Activated CD4-positive, alpha-beta T cell treated with anti-CD3 and anti-CD28 coated beads, Interleukin-2, amount 50 U/mL, for 48 hours (primary cell): ENCODE data around the gene LRRC23.
"Not testable (repeated sequence)": the region's sequence is repeated elsewhere in the genome, so short reads cannot be mapped to it uniquely, and the experiment has no call there.

ENCODE experiments used
- DNase-seq, 2 experiments: peaks; one replicate each; pipeline ENCODE4 v3.0.0-alpha.2; 2020

The LRRC23 gene, protein sequence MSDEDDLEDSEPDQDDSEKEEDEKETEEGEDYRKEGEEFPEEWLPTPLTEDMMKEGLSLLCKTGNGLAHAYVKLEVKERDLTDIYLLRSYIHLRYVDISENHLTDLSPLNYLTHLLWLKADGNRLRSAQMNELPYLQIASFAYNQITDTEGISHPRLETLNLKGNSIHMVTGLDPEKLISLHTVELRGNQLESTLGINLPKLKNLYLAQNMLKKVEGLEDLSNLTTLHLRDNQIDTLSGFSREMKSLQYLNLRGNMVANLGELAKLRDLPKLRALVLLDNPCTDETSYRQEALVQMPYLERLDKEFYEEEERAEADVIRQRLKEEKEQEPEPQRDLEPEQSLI

GRCh38 chr12:6904280-6905276, at the start of gene LRRC23:
Gene LRRC23 (plus strand): TSS chr12:6904822. CDS start chr12:6905634, 812 bp downstream.
- peak; percentile 99 for DNase-seq

DNA sequence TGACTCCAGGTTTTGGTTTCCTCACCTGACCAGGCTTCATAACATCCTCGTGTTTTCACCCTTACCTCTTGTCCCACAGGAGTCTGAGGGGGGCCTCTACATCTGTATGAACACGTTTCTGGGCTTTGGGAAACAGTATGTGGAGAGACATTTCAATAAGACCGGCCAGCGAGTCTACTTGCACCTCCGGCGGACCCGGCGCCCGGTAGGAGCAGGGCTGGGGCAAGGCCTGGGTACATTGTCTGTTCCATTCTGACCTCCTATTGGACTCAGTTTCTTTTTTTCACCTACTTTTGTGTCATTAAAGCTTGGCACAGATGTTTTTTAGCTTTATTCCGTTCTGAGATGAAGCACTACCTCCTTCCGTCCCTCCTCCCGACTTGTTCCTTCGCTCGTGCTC, 49.3 kb upstream of the LRRC23 start:
- DNase-seq: no peak

DNA sequence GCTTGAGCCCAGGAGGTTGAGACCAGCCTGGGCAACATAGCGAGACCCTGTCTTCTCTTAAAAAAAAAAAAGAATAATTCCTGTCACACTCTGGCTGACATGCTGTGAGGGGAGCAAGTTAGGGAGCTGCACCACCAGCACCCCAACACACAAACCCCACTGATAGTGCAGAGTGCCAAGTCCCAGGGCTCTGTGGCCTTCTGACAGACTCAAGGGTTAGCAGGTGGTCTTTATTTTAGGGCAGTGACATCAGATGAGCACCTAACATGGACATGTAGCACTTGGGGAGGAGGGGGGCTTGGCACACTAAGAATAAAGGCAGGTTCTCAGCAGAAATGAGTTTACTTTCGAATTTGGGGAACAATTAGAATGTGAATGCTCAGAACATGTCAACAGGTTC, 45.8 kb upstream of the LRRC23 start:
- DNase-seq: no peak

DNA sequence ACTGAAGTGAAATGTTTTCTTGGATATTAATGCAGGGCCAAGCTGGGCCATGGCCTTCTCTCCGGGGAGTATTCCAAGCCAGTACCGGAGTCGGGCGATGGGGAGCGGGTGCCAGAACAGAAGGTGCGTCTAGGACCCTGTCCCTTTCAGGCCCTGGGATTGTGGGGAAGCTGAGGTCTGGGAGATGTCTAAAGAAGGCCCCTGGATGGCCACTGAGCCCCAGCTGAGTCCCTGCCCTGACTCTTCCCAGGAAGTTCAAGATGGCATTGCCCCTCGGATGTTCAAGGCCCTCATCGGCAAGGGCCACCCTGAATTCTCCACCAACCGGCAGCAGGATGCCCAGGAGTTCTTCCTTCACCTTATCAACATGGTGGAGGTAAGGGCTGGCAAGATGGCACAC, 44.5 kb upstream of the LRRC23 start:
- no peak for DNase-seq

DNA sequence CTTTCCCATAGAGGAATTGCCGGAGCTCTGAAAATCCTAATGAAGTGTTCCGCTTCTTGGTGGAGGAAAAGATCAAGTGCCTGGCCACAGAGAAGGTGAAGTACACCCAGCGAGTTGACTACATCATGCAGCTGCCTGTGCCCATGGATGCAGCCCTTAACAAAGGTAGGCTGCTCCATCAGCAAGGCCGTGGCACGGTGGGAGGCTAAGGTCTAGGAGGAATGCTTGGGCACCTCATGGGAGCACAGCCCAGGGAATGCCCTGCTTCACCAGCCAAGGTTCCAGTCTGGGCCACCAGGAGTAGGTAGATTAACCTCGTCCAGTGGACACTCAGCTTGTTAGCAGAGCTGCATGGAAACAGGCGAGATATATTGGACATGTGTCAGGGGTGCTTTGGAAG, 43.7 kb upstream of the LRRC23 start:
- DNase-seq: no peak

DNA sequence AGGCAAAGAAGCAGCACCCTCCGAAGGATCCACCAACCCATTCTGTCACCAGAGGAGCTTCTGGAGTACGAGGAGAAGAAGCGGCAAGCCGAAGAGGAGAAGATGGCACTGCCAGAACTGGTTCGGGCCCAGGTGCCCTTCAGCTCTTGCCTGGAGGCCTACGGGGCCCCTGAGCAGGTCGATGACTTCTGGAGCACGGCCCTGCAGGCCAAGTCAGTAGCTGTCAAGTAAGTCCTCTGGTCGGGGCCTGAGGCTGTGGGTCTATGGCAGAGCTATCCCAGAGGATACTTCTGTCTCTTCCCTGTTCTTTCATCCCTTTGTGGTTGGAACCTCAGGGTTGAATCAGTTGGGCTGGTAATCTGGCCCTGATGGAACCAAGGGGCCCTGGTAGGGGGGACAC, 43.2 kb upstream of the LRRC23 start:
- no peak for DNase-seq

GRCh38 chr12:6863033-6863432, 41.6 kb upstream of the LRRC23 start:
- no peak for DNase-seq

DNA sequence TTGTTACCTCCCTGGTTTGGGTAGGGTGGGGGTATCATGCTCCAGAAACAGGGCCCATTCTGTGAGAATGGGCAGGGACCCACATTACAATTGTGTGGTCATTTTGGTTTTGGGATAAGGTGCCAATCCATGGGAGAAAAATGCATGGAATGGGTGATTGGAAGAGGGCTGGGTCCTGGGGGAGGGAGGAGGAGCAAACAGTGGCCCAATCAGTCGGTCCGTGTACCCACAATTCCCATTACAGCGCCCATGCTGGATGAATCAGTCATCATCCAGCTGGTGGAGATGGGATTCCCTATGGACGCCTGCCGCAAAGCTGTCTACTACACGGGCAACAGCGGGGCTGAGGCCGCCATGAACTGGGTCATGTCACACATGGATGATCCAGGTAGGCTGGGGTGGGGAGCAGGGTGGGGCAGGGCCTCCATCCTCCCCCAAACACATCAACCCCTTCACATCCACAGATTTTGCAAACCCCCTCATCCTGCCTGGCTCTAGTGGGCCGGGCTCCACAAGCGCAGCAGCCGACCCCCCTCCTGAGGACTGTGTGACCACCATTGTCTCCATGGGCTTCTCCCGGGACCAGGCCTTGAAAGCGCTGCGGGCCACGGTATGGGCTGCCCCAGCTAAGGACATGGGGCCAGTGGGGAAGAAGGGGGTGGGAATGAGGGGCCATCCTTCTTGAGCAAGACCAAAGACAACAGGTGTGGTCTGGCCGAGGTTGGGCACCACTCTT, 40.9 kb upstream of the LRRC23 start:
- no peak for DNase-seq

DNA sequence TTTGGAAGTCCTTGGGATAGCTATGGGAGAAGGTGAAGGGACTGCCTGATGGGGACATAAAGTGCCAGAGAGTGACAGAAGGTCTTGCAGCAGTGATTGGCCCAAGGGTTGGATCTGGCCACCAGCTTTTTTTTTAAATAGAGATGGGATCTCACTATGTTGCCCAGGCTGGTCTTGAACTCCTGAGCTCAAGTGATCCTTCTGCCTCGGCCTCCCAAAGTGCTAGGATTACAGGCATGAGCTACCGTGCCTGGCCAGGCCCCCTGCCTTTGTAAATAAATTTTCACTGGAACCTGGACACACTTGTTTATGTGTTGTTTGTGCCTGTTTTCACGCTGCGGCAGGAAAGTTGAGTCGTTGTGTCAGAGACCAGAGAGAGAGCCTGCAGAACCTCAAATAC, 39.3 kb upstream of the LRRC23 start:
- DNase-seq: not testable (repeated sequence)

GRCh38 chr12:6866163-6866919, 38.3 kb upstream of the LRRC23 start:
- no peak for DNase-seq

GRCh38 chr12:6866920-6867412, 37.7 kb upstream of the LRRC23 start:
- DNase-seq: no peak

DNA sequence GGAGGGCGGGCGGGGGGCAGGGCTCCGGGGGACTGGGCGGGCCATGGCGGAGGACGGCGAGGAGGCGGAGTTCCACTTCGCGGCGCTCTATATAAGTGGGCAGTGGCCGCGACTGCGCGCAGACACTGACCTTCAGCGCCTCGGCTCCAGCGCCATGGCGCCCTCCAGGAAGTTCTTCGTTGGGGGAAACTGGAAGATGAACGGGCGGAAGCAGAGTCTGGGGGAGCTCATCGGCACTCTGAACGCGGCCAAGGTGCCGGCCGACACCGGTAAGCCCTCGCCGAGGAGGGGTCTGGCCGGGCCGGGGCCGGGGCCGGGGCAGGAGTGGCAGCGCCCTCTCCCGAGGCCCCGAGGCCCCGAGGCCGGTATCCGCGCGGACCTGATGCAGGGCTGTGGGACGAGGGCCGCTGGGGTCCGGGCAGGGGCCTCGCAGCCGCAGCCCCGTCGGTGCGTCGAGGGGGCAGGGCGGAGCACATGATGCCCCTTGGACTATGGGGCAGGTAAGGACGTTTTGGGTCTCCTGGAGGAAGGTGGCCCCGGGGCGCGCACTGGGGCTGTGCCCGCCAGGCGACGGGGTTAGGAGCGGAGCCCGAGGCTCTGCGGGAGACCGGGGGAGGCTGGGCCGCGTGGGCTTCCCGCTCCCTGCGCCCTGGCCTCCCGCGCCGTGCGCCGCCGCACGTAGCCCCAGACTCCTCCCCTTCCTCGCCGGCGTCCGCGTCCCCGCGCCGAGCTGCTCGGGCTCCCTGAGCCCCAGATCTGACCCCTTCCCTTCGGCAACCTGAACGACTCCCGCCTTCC, 37.0 kb upstream of the LRRC23 start, which contains the start of gene TPI1:
TPI1 (plus strand) TSS at position 119 of the 798 bp plus-strand sequence; CDS start at position 155, 36 bp downstream.
- DNase-seq: peak; percentile 81 to 84

GRCh38 chr12:6868211-6869048, 36.2 kb upstream of the LRRC23 start:
- peak; percentile 15 to 21 for DNase-seq

DNA sequence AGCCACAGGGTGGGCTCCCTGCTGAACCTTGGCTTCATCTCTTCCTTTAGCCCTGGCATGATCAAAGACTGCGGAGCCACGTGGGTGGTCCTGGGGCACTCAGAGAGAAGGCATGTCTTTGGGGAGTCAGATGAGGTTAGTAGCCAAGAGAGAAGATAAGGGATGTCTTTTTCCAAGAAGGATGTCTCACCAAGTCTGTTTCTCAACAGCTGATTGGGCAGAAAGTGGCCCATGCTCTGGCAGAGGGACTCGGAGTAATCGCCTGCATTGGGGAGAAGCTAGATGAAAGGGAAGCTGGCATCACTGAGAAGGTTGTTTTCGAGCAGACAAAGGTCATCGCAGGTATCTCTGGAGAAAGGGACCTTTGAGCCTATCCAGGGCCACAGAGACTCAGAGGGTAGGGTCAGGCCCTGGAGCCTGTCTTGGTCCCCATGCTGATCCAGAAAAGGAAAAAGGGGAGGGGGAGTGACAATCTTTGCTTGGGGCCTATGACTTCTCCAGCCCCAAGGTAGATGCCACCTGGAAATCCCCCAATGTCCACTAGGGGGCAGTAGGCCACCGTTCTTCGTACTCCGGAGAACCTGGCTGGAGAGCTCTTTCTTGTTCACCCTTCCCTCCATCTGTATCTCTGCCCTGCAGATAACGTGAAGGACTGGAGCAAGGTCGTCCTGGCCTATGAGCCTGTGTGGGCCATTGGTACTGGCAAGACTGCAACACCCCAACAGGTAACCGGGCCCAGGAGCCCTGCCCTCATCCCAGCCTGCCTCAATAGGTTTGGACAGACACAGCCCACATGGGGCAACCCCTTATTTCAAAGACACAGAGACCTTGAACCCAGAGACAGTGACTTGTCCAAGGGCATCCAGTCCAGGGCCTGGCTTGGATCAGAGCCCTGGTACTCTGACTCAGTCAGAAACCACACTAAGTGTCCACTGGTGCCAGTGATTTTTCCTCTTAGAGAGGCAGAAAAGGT, 35.3 kb upstream of the LRRC23 start:
- DNase-seq: peak; percentile 87 to 90

DNA sequence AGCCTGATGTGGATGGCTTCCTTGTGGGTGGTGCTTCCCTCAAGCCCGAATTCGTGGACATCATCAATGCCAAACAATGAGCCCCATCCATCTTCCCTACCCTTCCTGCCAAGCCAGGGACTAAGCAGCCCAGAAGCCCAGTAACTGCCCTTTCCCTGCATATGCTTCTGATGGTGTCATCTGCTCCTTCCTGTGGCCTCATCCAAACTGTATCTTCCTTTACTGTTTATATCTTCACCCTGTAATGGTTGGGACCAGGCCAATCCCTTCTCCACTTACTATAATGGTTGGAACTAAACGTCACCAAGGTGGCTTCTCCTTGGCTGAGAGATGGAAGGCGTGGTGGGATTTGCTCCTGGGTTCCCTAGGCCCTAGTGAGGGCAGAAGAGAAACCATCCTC, 34.3 kb upstream of the LRRC23 start:
- DNase-seq: not testable (repeated sequence)

GRCh38 chr12:6871052-6871957, 33.3 kb upstream of the LRRC23 start:
- peak; percentile 62 to 73 for DNase-seq
